Hepatocyte (in vitro differentiated cells): ENCODE measurements around the gene PRR9. TPM values are rescaled to one million over a fixed set of nuclear protein-coding genes. Genes with fewer than 3 reads are reported as not detected.
A peak's percentile ranks its signal among the peaks of the same experiment; 100 is the strongest.
"Not testable (repeated sequence)": the region's sequence is repeated elsewhere in the genome, so short reads cannot be mapped to it uniquely, and the experiment has no call there.

Experiments
- DNase-seq: peaks from one replicate; pipeline ENCODE4 v3.0.0-alpha.2; 2016; ENCODE audit warnings: low spot score
- H2AFZ ChIP-seq: fragments of 200-600 bp; sonication (generic); 2 replicates; pipeline ENCODE4 v1.6.0; 2016; ENCODE audit warnings: antibody characterized with exemption, mild to moderate bottlenecking
- H3K27ac ChIP-seq: fragments of 200-600 bp; sonication (generic); 2 replicates; pipeline ENCODE4 v1.5.1; 2016; ENCODE audit warnings: mild to moderate bottlenecking
- H3K27me3 ChIP-seq: fragments of 200-600 bp; sonication (generic); 2 replicates; pipeline ENCODE4 v1.6.1; 2016
- H3K36me3 ChIP-seq: fragments of 200-600 bp; sonication (generic); replicated peaks from 2 replicates; pipeline ENCODE4 v1.5.1; 2016; ENCODE audit warnings: low read depth; ENCODE audit not compliant: insufficient read depth
- H3K4me1 ChIP-seq: fragments of 200-600 bp; sonication (generic); 2 replicates; pipeline ENCODE4 v1.5.1; 2016; ENCODE audit warnings: mild to moderate bottlenecking, moderate library complexity; ENCODE audit not compliant: insufficient read depth
- H3K4me2 ChIP-seq: fragments of 200-600 bp; sonication (generic); 2 replicates; pipeline ENCODE4 v1.6.0; 2016
- H3K4me3 ChIP-seq: fragments of 200-600 bp; sonication (generic); 2 replicates; pipeline ENCODE4 v1.5.1; 2016; ENCODE audit warnings: mild to moderate bottlenecking
- H3K79me2 ChIP-seq: fragments of 200-600 bp; sonication (generic); 2 replicates; pipeline ENCODE4 v1.6.0; 2017; ENCODE audit warnings: mild to moderate bottlenecking
- H3K9me2 ChIP-seq: fragments of 200-600 bp; sonication (generic); replicated peaks from 2 replicates; pipeline ENCODE4 v1.6.0; 2017; ENCODE audit warnings: mild to moderate bottlenecking; ENCODE audit not compliant: insufficient read depth
- H3K9me3 ChIP-seq: fragments of 200-600 bp; sonication (generic); 2 replicates; pipeline ENCODE4 v1.5.1; 2016; ENCODE audit warnings: low read depth, mild to moderate bottlenecking
- H4K20me1 ChIP-seq: fragments of 200-600 bp; sonication (generic); 2 replicates; pipeline ENCODE4 v1.6.0; 2016; ENCODE audit warnings: mild to moderate bottlenecking; ENCODE audit not compliant: insufficient read depth, poor library complexity, severe bottlenecking
- CTCF ChIP-seq: fragments of 200-600 bp; sonication (generic); IDR thresholded peaks from 2 replicates; pipeline ENCODE4 v1.5.1; 2016; ENCODE audit warnings: antibody characterized with exemption, mild to moderate bottlenecking; ENCODE audit not compliant: poor library complexity
- EZH2 ChIP-seq: fragments of 200-600 bp; sonication (generic); IDR thresholded peaks from 2 replicates; pipeline ENCODE4 v1.6.1; 2016; ENCODE audit warnings: antibody characterized with exemption, mild to moderate bottlenecking, borderline replicate concordance
- EZH2phosphoT487 ChIP-seq: fragments of 200-600 bp; sonication (generic); IDR thresholded peaks from one replicate; pipeline ENCODE4 v1.6.1; 2018; ENCODE audit warnings: antibody characterized with exemption, mild to moderate bottlenecking, low read depth, moderate library complexity; ENCODE audit not compliant: unreplicated experiment, severe bottlenecking
- WGBS: methylation state at CpG from one replicate; pipeline ENCODE4 v1.1.6; 2016; ENCODE audit warnings: low lambda C conversion rate; ENCODE audit errors: missing lambda C conversion rate; 5-methylcytosine and 5-hydroxymethylcytosine counted together
- polyA plus RNA-seq: library from polyadenylated mRNA; unstranded; fragments of >200 nt; fragmentation: Nextera tagmentation; extraction: Ambion mirVana; gene quantifications from 2 replicates; pipeline ENCODE4 v1.2.1, GENCODE V29; 2016
- total RNA-seq: library from RNA; depleted of rRNA; stranded (reverse); fragments of >200 nt; gene quantifications from 2 replicates; pipeline ENCODE4 v1.2.3, GENCODE V29; 2014

The PRR9 gene
- total and polyA plus RNA-seq, 2 experiments from 2014 or later: not detected

- Histone ChIP-seq H3K4me3 (no peak overlapping the region), H3K9me3 (no peaks in the 10 kb centered on the region), H3K4me1 (no peaks in the 10 kb centered on the region), H3K9me2 (no peaks in the 10 kb centered on the region), H3K79me2 (no peaks in the 10 kb centered on the region), H4K20me1 (no peaks in the 10 kb centered on the region), H3K27ac (no peak overlapping the region), H2AFZ (no peak overlapping the region), H3K4me2 (no peak overlapping the region), H3K36me3 (no peaks in the 10 kb centered on the region), H3K27me3 (no peaks in the 10 kb centered on the region)
- 57% methylated on average over 6 of the region's 6 CpGs for WGBS
- no peak for DNase-seq
- TF ChIP-seq CTCF (no peak), EZH2phosphoT487 (no peak), EZH2 (no peak)
Observed at GRCh38 chr1:153220606-153221303, 3.4 kb downstream of the PRR9 start.

GRCh38 chr1:153223040-153223891, 5.9 kb downstream of the PRR9 start:
- H3K4me2 ChIP-seq, H3K27me3 ChIP-seq, H3K9me3 ChIP-seq, H3K4me3 ChIP-seq, H4K20me1 ChIP-seq, H3K9me2 ChIP-seq, H3K36me3 ChIP-seq, H3K4me1 ChIP-seq, H3K27ac ChIP-seq, H2AFZ ChIP-seq, H3K79me2 ChIP-seq: not testable (repeated sequence)
- peak; percentile 34 for DNase-seq
- 60% methylated on average over 16 of the region's 16 CpGs for WGBS
- peak; percentile 38 for TF ChIP-seq CTCF

GRCh38 chr1:153227810-153228209, 10.4 kb downstream of the PRR9 start:
- Histone ChIP-seq H3K9me3 (no peaks in the 10 kb centered on the region), H2AFZ (no peak overlapping the region), H3K79me2 (no peaks in the 10 kb centered on the region), H3K27me3 (no peaks in the 10 kb centered on the region), H3K4me3 (no peak overlapping the region), H3K4me2 (no peak overlapping the region), H4K20me1 (no peaks in the 10 kb centered on the region), H3K9me2 (no peaks in the 10 kb centered on the region), H3K27ac (no peak overlapping the region), H3K36me3 (no peaks in the 10 kb centered on the region), H3K4me1 (no peaks in the 10 kb centered on the region)
- 49% methylated on average over 2 of the region's 2 CpGs for WGBS
- DNase-seq: no peak
- no peak for TF ChIP-seq EZH2phosphoT487
- no peak for TF ChIP-seq CTCF
- TF ChIP-seq EZH2: no peak
